Stimulated activated CD4-positive, alpha-beta T cell treated with anti-CD3 and anti-CD28 coated beads, Interleukin-4, amount 100 ng/mL, for 1 hour (primary cell): ENCODE data around the gene RRP1B.

ENCODE experiments used
- DNase-seq: peaks from one replicate; pipeline ENCODE4 v3.0.0-alpha.2; 2020

Gene RRP1B

DNA sequence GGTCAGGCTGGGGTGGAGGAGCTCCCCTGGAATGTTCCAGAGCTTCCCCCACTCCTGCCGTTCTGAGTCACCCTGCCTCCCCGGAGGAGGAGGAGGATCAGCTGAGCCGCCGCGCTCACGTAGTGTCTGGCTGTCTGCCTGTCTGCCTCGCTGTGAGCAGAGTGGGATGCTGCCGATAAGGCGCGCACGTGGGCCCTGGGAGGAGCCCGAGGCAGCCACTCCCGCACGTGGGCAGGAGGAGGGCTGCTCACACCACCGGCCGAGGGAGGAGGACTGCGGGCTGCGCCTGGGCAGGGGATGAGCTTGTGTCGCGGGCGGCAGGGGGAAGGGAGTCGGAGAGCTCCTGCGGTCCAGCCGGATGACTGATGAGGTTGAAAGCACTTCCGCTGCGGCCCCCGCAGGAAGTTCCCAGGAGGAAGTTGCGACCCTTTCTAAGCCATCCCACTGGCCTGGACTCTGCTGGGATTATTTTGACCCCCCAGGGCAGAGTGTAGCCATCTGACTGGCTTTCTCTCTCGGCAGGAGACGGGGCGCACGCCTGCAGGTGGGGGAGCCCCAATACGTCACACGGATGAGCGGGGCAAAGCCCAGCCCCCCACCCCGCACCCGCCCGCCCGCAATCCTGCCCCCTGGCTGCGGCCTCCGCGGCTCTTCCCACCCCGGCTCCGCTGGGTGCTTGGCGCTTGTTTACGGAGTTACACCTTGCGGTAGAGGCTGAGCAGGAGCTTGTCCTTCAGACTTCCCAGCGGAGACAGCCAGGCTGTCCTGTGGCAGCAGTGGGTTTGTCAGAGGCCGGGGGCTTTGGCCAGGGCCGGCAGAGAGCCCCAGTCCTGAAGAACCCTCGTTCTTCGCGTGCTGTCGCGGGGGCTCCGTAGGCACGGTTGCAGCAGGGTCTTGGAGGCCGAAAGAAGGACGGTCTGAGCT lies 69.4 kb downstream of the RRP1B start:
- DNase-seq = peak; percentile 75

DNA sequence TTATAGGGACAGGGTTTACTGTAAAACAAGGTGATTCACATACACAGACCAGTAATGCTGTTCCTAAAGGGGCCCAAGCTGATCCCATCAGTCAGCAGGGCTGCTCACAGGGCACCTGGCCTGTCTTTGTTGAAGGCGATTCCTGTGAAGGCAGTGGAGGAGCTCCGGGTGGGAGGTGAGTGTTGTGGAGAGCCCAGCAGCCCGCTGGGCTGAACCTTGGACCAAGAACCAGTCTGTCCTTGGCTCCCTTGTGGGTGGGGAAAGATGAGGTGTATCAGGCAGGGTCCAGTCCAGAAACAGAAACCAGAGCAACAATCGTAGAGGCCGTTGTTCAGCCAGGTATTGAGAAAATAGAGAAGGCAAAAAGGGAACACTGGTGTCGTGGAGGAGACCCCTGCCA lies 72.1 kb downstream of the RRP1B start:
- no peak for DNase-seq

DNA sequence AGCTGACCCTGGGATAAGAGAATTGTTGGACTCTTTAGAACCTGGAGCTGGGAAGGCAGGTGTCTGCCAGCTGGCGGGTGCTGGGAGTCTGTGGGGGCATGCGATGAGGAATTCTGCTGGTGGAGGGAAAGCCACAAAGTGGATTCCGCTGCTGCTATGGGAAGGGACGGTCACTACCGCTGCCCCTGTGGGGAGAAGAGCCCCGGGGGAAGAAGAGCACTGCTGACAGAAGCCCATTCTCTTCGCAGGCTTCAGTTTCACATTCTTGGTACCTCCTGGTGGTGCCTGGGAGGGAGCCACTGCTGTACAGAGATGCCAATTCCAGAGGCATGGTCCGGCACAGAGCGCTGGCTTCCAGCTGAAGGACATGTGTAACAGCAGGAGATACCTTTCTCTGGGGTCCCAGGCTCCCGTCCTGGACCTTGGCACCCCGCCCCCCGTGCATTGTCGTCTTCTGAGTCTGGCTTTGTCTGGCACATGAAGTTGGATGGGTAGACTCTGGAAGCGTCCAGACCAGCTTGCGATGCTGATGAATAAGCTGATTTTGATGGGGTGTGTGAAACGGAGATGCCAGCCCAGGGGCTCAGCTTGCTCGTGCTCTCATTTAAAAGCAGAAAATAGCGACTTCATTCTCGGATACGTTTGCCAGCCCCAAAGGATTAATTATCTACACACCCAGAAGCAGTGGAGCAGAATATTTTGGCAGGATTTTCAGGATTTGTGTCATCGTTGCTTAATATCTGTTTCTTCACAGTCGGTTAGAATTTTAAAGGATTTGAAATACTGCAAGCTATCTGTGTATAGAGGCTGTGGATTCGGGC lies 72.7 kb downstream of the RRP1B start:
- no peak for DNase-seq

- DNase-seq = no peak
These were observed 73.7 kb downstream of the RRP1B start for GRCh38 chr21:43733060-43733459.

DNA sequence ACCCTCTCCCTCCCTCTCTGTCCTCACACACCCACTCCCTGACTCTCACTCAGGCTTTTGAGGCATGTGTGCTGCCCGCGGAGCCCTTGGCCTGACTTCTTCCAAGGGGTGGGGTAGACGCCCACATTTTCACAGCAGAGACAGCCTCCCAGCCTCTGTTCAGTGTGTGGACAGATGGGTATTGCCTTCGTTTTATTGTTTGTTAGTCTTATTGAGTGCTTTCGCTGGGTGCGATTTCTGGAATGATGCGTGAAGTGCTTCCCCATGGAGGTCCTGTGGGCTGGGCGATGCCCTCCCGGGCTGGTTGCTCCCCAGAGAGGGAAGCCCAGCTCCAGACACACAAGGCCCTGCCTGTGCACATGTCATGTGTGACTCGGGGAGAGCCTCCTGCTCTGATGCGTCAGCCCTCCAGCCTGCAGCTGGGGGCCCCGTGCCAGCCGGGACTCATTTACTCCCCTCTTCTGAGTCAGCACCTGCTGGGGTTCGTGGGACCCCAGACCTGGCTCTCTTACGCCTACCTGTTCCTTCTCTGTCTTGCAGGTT lies 74.2 kb downstream of the RRP1B start:
- DNase-seq = no peak

- DNase-seq = peak; percentile 19
These were observed 75.0 kb downstream of the RRP1B start for GRCh38 chr21:43734131-43734927.

- DNase-seq = no peak
These were observed 75.5 kb downstream of the RRP1B start for GRCh38 chr21:43734928-43735229.

GRCh38 chr21:43735236-43736091 lies 76.1 kb downstream of the RRP1B start:
- DNase-seq = no peak

- DNase-seq = no peak
These were observed 77.0 kb downstream of the RRP1B start for GRCh38 chr21:43736224-43736883.

DNA sequence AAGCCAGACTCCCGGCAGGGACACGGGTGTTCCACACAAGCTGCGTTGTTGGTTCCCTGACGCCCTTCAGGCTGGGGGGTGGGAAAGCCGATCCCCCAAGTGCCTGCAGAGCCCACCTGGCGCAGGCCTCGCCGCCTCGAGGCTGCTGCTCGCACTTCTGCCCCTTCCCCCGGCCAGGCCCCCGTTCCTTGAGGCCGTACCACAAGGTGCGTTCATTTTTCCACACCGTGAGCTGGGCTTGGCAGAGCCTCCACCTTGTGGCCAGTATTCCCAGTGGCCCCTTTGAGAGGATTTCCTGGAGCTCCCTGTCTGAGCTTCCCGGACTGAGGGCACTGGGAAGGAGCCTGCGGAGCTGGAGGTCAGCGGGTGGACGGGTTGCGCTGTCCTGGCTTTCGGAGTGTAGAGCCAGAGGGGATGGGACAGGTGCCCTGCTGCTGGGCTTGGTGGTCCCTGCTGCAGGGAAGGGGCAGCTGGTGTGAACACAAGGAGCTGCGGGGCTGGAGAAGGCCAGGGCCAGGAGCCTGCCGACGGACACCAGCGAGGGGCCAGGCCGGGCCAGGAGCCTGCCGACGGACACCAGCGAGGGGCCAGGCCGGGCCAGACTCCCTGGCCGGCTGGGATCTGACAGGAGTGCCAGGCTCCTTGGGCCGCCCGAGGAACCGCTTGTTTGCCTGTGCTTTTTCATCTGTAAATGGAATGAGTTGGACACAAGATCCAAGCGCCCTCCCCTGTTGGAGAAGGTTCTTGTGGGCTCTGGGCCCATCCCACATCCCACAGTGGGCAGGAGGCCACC lies 78.0 kb downstream of the RRP1B start:
- no peak for DNase-seq

DNA sequence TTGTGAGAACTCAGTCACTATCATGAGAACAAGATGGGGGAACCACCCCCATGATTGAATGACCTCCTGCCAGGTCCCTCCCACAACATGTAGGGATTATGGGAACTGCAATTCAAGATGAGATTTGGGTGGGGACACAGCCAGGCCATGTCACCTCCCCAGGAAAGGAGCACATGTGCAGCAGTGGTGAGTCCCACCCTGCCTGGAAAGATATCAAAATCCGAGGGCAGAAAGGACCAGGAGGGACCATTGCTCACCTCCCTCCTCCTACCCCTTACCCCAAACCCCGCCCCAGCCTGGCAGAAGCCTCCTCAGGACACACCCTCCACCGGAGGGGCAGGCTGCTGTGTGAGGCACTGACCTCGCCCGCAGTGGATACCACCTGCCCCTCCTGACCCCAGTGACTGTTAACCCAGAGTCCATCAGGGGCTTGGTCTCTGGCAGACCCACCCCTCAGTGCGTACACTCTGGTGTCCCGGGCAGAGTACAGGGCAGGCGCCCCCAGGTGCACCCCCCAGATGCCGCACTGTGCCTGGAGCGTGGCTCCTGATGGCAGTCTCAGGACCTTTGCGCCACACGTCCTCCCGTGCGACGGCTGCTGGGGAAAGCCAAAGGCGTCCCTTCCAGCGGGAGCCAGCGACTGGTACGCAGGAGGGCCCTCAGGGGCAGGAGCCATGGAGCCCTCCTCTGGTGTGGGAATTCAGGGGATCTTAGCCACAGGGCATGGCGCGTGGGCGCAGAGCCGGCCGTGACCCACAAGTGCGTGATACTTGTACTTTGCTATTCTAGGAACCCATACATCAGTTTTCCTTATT lies 80.5 kb downstream of the RRP1B start:
- DNase-seq = no peak

GRCh38 chr21:43740497-43741156 lies 81.3 kb downstream of the RRP1B start:
- no peak for DNase-seq

- no peak for DNase-seq
These were observed 82.2 kb downstream of the RRP1B start for GRCh38 chr21:43741423-43742096.

GRCh38 chr21:43743947-43744346 lies 84.6 kb downstream of the RRP1B start:
- DNase-seq = no peak

- DNase-seq = no peak
These were observed 85.4 kb downstream of the RRP1B start for GRCh38 chr21:43744725-43745124.
